GM12891 (cell line): Measurements from ENCODE around the gene MAP4K4.

Experiments
- PAX5 ChIP-seq: IDR thresholded peaks from 2 replicates; pipeline ENCODE4 v1.6.1; 2011; ENCODE audit warnings: low read length, moderate library complexity, mild to moderate bottlenecking; ENCODE audit not compliant: insufficient read depth, severe bottlenecking
- POLR2A ChIP-seq: IDR thresholded peaks from 2 replicates; pipeline ENCODE4 v1.6.1; 2011; ENCODE audit warnings: low read depth, low read length, control low read depth
- POLR2AphosphoS5 ChIP-seq: IDR thresholded peaks from 2 replicates; pipeline ENCODE4 v1.6.1; 2011; ENCODE audit warnings: low read depth, low read length, control low read depth
- POU2F2 ChIP-seq: IDR thresholded peaks from 2 replicates; pipeline ENCODE4 v1.6.1; 2011; ENCODE audit warnings: low read depth, mild to moderate bottlenecking, control low read depth, low read length, moderate library complexity
- SPI1 ChIP-seq: IDR thresholded peaks from 2 replicates; pipeline ENCODE4 v1.6.1; 2011; ENCODE audit warnings: low read depth, low read length, control low read depth
- TAF1 ChIP-seq: IDR thresholded peaks from 2 replicates; pipeline ENCODE4 v1.6.1; 2011; ENCODE audit warnings: low read depth, low read length, control low read depth

- TF ChIP-seq POLR2A (no peak), POLR2AphosphoS5 (no peak), POU2F2 (no peak), TAF1 (no peak), PAX5 (no peak), SPI1 (no peak)
These were observed 17.6 kb upstream of the MAP4K4 start for GRCh38 chr2:101679801-101680487.
